ENCODE data around the gene ALG14.

GRCh38 chr1:95122151-95122697, 49.5 kb upstream of the ALG14 start:
- TF ChIP-seq CTCF (IDR thresholded peaks at IDR 0.05; ENCODE audit: extremely low read depth in 1 of 2, insufficient read depth in 1 of 2, low read depth in 1 of 2, low read length in 2 of 2) (no peak), POLR2A (IDR thresholded peaks at IDR 0.05; ENCODE audit: low read depth, low read length) (no peak), EZH2 (IDR thresholded peaks at IDR 0.05; ENCODE audit: borderline replicate concordance, low read depth, low read length, severe bottlenecking) (no peak), POLR2AphosphoS5 (IDR thresholded peaks at IDR 0.05; ENCODE audit: insufficient read depth, low read depth, low read length) (no peak), JUN (IDR thresholded peaks at IDR 0.05; ENCODE audit: borderline replicate concordance, insufficient read depth, insufficient read length, low read depth) (no peak), MYC (IDR thresholded peaks at IDR 0.05; ENCODE audit: low read depth, low read length) (no peak), FOS (IDR thresholded peaks at IDR 0.05; ENCODE audit: borderline replicate concordance, insufficient read depth, low read length) (no peak), MAX (IDR thresholded peaks at IDR 0.05; ENCODE audit: insufficient read depth, insufficient read length) (no peak)

Measured in endothelial cell of umbilical vein (primary cell).